GM18519 (cell line): ENCODE data around the gene CARHSP1.
"Not testable (repeated sequence)": the region's sequence is repeated elsewhere in the genome, so short reads cannot be mapped to it uniquely, and the experiment has no call there.

ENCODE experiments used
- ATAC-seq: cut with Tn5 transposase; IDR thresholded peaks from one replicate; pipeline ENCODE4 v1.9.1; 2021; ENCODE audit warnings: mild to moderate bottlenecking, moderate library complexity; ENCODE audit not compliant: unreplicated experiment, low FRiP score

Gene CARHSP1

DNA sequence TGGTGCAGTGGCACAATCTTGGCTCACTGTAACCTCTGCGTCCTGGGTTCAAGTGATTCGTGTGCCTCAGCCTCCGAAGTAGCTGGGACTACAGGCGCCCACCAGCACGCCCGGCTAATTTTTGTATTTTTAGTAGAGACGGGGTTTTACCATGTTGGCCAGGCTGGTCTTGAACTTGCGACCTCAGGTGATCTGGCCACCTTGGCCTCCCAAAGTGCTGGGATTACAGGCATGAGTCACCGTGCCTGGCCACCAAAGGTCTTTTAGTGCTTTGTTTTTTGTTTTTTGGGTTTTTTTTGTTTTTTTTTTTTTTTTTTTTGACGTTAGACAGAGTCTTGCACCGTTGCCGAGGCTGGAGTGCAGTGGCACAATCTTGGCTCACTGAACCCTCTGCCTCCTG lies 65.1 kb downstream of the CARHSP1 start:
- ATAC-seq: not testable (repeated sequence)
